ENCODE results near the gene BORCS5.

The BORCS5 gene

DNA sequence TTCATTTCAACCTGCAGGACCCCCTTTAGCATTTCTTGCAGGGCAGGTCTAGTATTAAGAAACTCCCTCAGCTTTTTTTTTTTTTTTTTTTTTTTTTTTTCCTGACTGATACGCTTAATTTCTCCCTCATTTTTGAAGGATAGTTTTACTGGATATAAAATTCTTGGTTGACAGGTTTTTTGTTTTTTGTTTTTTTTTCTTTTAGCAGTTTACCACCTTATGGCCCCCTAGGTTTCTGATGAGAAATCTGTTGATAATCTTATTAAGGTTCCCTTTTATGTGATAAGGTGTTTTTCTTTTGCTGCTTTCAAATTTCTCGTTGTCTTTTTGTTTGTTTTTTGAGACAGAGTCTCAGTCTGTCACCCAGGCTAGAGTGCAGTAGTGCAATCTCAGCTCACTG lies 66.5 kb downstream of the BORCS5 start:
- no peak overlapping the region for H3K9ac ChIP-seq (ENCODE audit: low read length)
- H4K20me1 ChIP-seq (ENCODE audit: insufficient read depth, low read length), result no peaks in the 10 kb centered on the region
- no peak overlapping the region for H2AFZ ChIP-seq (ENCODE audit: low read length)
- no peak overlapping the region for H3K4me2 ChIP-seq (ENCODE audit: low read length)
- H3K36me3 ChIP-seq (ENCODE audit: insufficient read depth, low read length), result no peaks in the 10 kb centered on the region
- H3K27me3 ChIP-seq (ENCODE audit: insufficient read depth, low read length), result no peaks in the 10 kb centered on the region
- no peaks in the 10 kb centered on the region for H3F3A ChIP-seq (ENCODE audit: insufficient read depth, low read length)
- H3K4me1 ChIP-seq (ENCODE audit: insufficient read depth, low read length, severe bottlenecking), result no peaks in the 10 kb centered on the region
- no peak overlapping the region for H3K4me3 ChIP-seq (ENCODE audit: low read depth, low read length, poor library complexity, severe bottlenecking)
- H3K9me2 ChIP-seq (ENCODE audit: low read depth, low read length), result no peaks in the 10 kb centered on the region
- H3K9me3 ChIP-seq (ENCODE audit: low read length), result 0 out of 2 replicates have a peak, but pooled peaks cover 2% of the 10 kb centered on the region
- TF ChIP-seq EZH2 (IDR thresholded peaks at IDR 0.05; ENCODE audit: borderline replicate concordance, low read length) (no peak), CTCF (IDR thresholded peaks at IDR 0.05; ENCODE audit: low read length) (no peak)
- H3K79me2 ChIP-seq (ENCODE audit: insufficient read depth, low read length), result no peaks in the 10 kb centered on the region
- H3K27ac ChIP-seq (ENCODE audit: low read depth, low read length, poor library complexity, severe bottlenecking), result no peak overlapping the region

- Histone ChIP-seq H4K20me1 (ENCODE audit: insufficient read depth, low read length) (no peaks in the 10 kb centered on the region), H2AFZ (ENCODE audit: low read length) (no peak overlapping the region), H3K27ac (ENCODE audit: low read depth, low read length, poor library complexity, severe bottlenecking) (no peak overlapping the region), H3K79me2 (ENCODE audit: insufficient read depth, low read length) (no peaks in the 10 kb centered on the region), H3K27me3 (ENCODE audit: insufficient read depth, low read length) (no peaks in the 10 kb centered on the region), H3K4me1 (ENCODE audit: insufficient read depth, low read length, severe bottlenecking) (no peaks in the 10 kb centered on the region), H3K36me3 (ENCODE audit: insufficient read depth, low read length) (no peaks in the 10 kb centered on the region), H3K9me3 (ENCODE audit: low read length) (0 out of 2 replicates have a peak, but pooled peaks cover 2% of the 10 kb centered on the region), H3K4me2 (ENCODE audit: low read length) (no peak overlapping the region), H3K9ac (ENCODE audit: low read length) (no peak overlapping the region), H3F3A (ENCODE audit: insufficient read depth, low read length) (no peaks in the 10 kb centered on the region), H3K9me2 (ENCODE audit: low read depth, low read length) (no peaks in the 10 kb centered on the region), H3K4me3 (ENCODE audit: low read depth, low read length, poor library complexity, severe bottlenecking) (no peak overlapping the region)
- no peak for TF ChIP-seq EZH2 (IDR thresholded peaks at IDR 0.05; ENCODE audit: borderline replicate concordance, low read length)
- no peak for TF ChIP-seq CTCF (IDR thresholded peaks at IDR 0.05; ENCODE audit: low read length)
Observed at GRCh38 chr12:12425001-12425400, 68.1 kb downstream of the BORCS5 start.

GRCh38 chr12:12425616-12426015 lies 68.7 kb downstream of the BORCS5 start:
- H3K9me3 ChIP-seq (ENCODE audit: low read length), result 0 out of 2 replicates have a peak, but pooled peaks cover 2% of the 10 kb centered on the region
- H3K9ac ChIP-seq (ENCODE audit: low read length), result no peak overlapping the region
- H3K4me1 ChIP-seq (ENCODE audit: insufficient read depth, low read length, severe bottlenecking), result no peaks in the 10 kb centered on the region
- no peaks in the 10 kb centered on the region for H3F3A ChIP-seq (ENCODE audit: insufficient read depth, low read length)
- H4K20me1 ChIP-seq (ENCODE audit: insufficient read depth, low read length), result no peaks in the 10 kb centered on the region
- no peak overlapping the region for H3K27ac ChIP-seq (ENCODE audit: low read depth, low read length, poor library complexity, severe bottlenecking)
- no peaks in the 10 kb centered on the region for H3K79me2 ChIP-seq (ENCODE audit: insufficient read depth, low read length)
- H3K36me3 ChIP-seq (ENCODE audit: insufficient read depth, low read length), result no peaks in the 10 kb centered on the region
- no peak overlapping the region for H2AFZ ChIP-seq (ENCODE audit: low read length)
- H3K4me2 ChIP-seq (ENCODE audit: low read length), result no peak overlapping the region
- no peak overlapping the region for H3K4me3 ChIP-seq (ENCODE audit: low read depth, low read length, poor library complexity, severe bottlenecking)
- no peaks in the 10 kb centered on the region for H3K9me2 ChIP-seq (ENCODE audit: low read depth, low read length)
- no peak for TF ChIP-seq CTCF (IDR thresholded peaks at IDR 0.05; ENCODE audit: low read length)
- no peak for TF ChIP-seq EZH2 (IDR thresholded peaks at IDR 0.05; ENCODE audit: borderline replicate concordance, low read length)
- H3K27me3 ChIP-seq (ENCODE audit: insufficient read depth, low read length), result no peaks in the 10 kb centered on the region

All from OCI-LY1 (cell line).